Mammary epithelial cell (primary cell): ENCODE data around the gene PPARA.

Experiments
- EZH2 ChIP-seq: IDR thresholded peaks from 2 replicates; pipeline ENCODE4 v1.6.1; 2012; ENCODE audit warnings: low read length, inconsistent platforms, borderline replicate concordance
- TF ChIP-seq, protein P1 (sequence below), 2 donors: IDR thresholded peaks in 1 of 2; conservative IDR thresholded peaks in 1 of 2; 2 replicates each; pipeline ENCODE4 v1.5.1; 2011 to 2012; ENCODE audit warnings: inconsistent platforms in 2 of 2, low read length in 2 of 2, mild to moderate bottlenecking in 2 of 2, control low read depth in 1 of 2, low read depth in 1 of 2; ENCODE audit not compliant: insufficient read depth in 1 of 2; ENCODE audit errors: extremely low read depth in 1 of 2

DNA sequence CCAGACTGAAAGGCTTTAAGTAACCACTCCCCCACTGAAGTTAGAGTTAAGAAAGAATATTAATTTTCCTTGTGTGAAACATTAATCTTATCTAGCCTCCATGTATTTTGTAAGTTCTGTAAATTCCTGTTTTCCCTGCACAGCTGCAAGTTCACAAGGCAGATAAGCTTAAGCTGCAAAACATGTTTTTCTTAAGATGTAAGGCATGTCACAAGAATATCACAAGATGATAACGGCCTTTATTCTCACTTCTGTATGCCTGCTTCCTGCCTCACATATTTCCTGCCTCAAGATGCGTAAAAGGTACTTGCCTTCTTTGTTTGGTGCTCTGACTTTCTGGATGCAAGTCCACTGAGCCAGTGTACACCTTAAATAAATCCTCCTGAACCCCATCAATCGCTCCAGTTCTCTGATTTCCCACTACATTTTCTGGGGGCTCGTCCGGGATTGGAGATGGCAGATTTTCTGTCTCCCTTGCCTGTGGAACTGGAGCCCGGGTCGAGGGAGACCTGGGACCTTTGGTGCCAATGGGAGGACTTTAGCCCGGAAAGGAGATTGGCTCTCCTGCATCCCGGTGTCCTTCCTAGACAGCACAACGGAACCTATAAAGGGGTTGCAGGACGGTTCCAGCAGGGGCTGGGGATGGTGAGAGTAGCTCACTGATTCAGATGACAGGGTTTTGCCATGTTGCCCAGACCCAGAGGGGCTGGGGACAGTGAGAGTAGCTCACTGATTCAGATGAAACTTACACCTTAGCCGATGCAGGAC, 30.2 kb downstream of the PPARA start:
- TF ChIP-seq, protein P1, sequence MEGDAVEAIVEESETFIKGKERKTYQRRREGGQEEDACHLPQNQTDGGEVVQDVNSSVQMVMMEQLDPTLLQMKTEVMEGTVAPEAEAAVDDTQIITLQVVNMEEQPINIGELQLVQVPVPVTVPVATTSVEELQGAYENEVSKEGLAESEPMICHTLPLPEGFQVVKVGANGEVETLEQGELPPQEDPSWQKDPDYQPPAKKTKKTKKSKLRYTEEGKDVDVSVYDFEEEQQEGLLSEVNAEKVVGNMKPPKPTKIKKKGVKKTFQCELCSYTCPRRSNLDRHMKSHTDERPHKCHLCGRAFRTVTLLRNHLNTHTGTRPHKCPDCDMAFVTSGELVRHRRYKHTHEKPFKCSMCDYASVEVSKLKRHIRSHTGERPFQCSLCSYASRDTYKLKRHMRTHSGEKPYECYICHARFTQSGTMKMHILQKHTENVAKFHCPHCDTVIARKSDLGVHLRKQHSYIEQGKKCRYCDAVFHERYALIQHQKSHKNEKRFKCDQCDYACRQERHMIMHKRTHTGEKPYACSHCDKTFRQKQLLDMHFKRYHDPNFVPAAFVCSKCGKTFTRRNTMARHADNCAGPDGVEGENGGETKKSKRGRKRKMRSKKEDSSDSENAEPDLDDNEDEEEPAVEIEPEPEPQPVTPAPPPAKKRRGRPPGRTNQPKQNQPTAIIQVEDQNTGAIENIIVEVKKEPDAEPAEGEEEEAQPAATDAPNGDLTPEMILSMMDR (conservative IDR thresholded peaks at IDR 0.05 in 1 of 2, IDR thresholded peaks at IDR 0.05 in 1 of 2; ENCODE audit: extremely low read depth in 1 of 2, insufficient read depth in 1 of 2, low read depth in 1 of 2, low read length in 2 of 2) = no peak
- no peak for TF ChIP-seq EZH2
